ENCODE results near the gene UNG. TPM values are rescaled to one million over a fixed set of nuclear protein-coding genes. Genes with fewer than 3 reads are reported as not detected.

UNG gene
- total RNA-seq, 1 donor from 2014 or later, result 39.4 TPM

- DNase-seq (ENCODE audit: low spot score), result peak; percentile 9
- TF ChIP-seq CTCF (IDR thresholded peaks at IDR 0.05; ENCODE audit: unreplicated experiment), result no peak
- H3K36me3 Mint-ChIP-seq (ENCODE audit: low read depth, unreplicated experiment), result peaks cover 30% of the 10 kb centered on the region
- H3K27me3 Mint-ChIP-seq (ENCODE audit: unreplicated experiment), result peaks cover 4% of the 10 kb centered on the region
- H3K27ac Mint-ChIP-seq (ENCODE audit: unreplicated experiment), result no peak overlapping the region
- peaks cover 12% of the 10 kb centered on the region for H3K4me1 Mint-ChIP-seq (ENCODE audit: unreplicated experiment)
- no peaks in the 10 kb centered on the region for H3K9me3 Mint-ChIP-seq (ENCODE audit: unreplicated experiment)
- H3K4me3 Mint-ChIP-seq (ENCODE audit: unreplicated experiment), result no peak overlapping the region
These were observed 27.8 kb upstream of the UNG start for GRCh38 chr12:109069307-109070271.

- Mint-ChIP-seq H3K4me3 (ENCODE audit: unreplicated experiment) (peak overlapping the region; percentile 23), H3K9me3 (ENCODE audit: unreplicated experiment) (no peaks in the 10 kb centered on the region), H3K27me3 (ENCODE audit: unreplicated experiment) (no peaks in the 10 kb centered on the region)
These were observed 22.5 kb upstream of the UNG start for GRCh38 chr12:109074866-109075265.

GRCh38 chr12:109082751-109083150, 14.6 kb upstream of the UNG start:
- no peak for DNase-seq (ENCODE audit: low spot score)
- Mint-ChIP-seq H3K27ac (ENCODE audit: unreplicated experiment) (no peak overlapping the region), H3K9me3 (ENCODE audit: unreplicated experiment) (no peaks in the 10 kb centered on the region), H3K4me3 (ENCODE audit: unreplicated experiment) (no peak overlapping the region), H3K27me3 (ENCODE audit: unreplicated experiment) (no peaks in the 10 kb centered on the region), H3K36me3 (ENCODE audit: low read depth, unreplicated experiment) (peaks cover 35% of the 10 kb centered on the region), H3K4me1 (ENCODE audit: unreplicated experiment) (peaks cover 6% of the 10 kb centered on the region)
- no peak for TF ChIP-seq CTCF (IDR thresholded peaks at IDR 0.05; ENCODE audit: unreplicated experiment)

More at GRCh38 chr12:109074866-109075265, 22.5 kb upstream of the UNG start:
- no peak for TF ChIP-seq CTCF (IDR thresholded peaks at IDR 0.05; ENCODE audit: unreplicated experiment)
- no peak for DNase-seq (ENCODE audit: low spot score)
- H3K36me3 Mint-ChIP-seq (ENCODE audit: low read depth, unreplicated experiment), result peaks cover 38% of the 10 kb centered on the region
- no peak overlapping the region for H3K27ac Mint-ChIP-seq (ENCODE audit: unreplicated experiment)
- H3K4me1 Mint-ChIP-seq (ENCODE audit: unreplicated experiment), result peaks cover 3% of the 10 kb centered on the region

- H3K4me1 Mint-ChIP-seq (ENCODE audit: unreplicated experiment), result peaks cover 6% of the 10 kb centered on the region
- H3K27ac Mint-ChIP-seq (ENCODE audit: unreplicated experiment), result no peak overlapping the region
- no peak for TF ChIP-seq CTCF (IDR thresholded peaks at IDR 0.05; ENCODE audit: unreplicated experiment)
- H3K36me3 Mint-ChIP-seq (ENCODE audit: low read depth, unreplicated experiment), result peaks cover 37% of the 10 kb centered on the region
- H3K4me3 Mint-ChIP-seq (ENCODE audit: unreplicated experiment), result no peak overlapping the region
- H3K9me3 Mint-ChIP-seq (ENCODE audit: unreplicated experiment), result no peaks in the 10 kb centered on the region
- DNase-seq (ENCODE audit: low spot score), result no peak
- H3K27me3 Mint-ChIP-seq (ENCODE audit: unreplicated experiment), result no peaks in the 10 kb centered on the region
These were observed 13.0 kb upstream of the UNG start for GRCh38 chr12:109084425-109084824.

- Mint-ChIP-seq H3K36me3 (ENCODE audit: low read depth, unreplicated experiment) (peaks cover 39% of the 10 kb centered on the region), H3K9me3 (ENCODE audit: unreplicated experiment) (no peaks in the 10 kb centered on the region), H3K27ac (ENCODE audit: unreplicated experiment) (no peak overlapping the region), H3K4me3 (ENCODE audit: unreplicated experiment) (no peak overlapping the region), H3K4me1 (ENCODE audit: unreplicated experiment) (peaks cover 6% of the 10 kb centered on the region), H3K27me3 (ENCODE audit: unreplicated experiment) (no peaks in the 10 kb centered on the region)
- no peak for DNase-seq (ENCODE audit: low spot score)
- TF ChIP-seq CTCF (IDR thresholded peaks at IDR 0.05; ENCODE audit: unreplicated experiment), result no peak
These were observed 11.8 kb upstream of the UNG start for GRCh38 chr12:109085590-109085989.

Data from endothelial cell (in vitro differentiated cells).